Panc1 (cell line): Measurements from ENCODE around the gene SPATA16. TPM values are rescaled to one million over a fixed set of nuclear protein-coding genes. Genes with fewer than 3 reads are reported as not detected.

Source experiments
- ATAC-seq: fragments of 200-7000 bp; cut with Tn5 transposase; 2 replicates; pipeline ENCODE4 v1.9.1; 2020; ENCODE audit warnings: mild to moderate bottlenecking, moderate library complexity
- BruUV-seq: library from RNA; stranded (reverse); fragments of 400-500 nt; replicated peaks from 2 replicates; lab custom pipeline; 2021; lab: Mats Ljungman, UMichigan
- CTCF ChIA-PET: fragments of 300-600 bp; sonication (Branson Sonifier 250); formaldehyde crosslinking; loops from one replicate; lab custom pipeline; 2022; ENCODE audit warnings: antibody characterized with exemption; lab: Charles Lee
- POLR2A ChIA-PET: fragments of 300-600 bp; sonication (Branson Sonifier 250); formaldehyde crosslinking; loops from one replicate; lab custom pipeline; 2022; ENCODE audit warnings: antibody characterized with exemption; lab: Charles Lee
- DNase-seq: peaks from one replicate; pipeline ENCODE4 v3.0.0-alpha.2; 2010; ENCODE audit warnings: low read depth, low spot score
- H3K27ac ChIP-seq: 2 replicates; pipeline ENCODE4 v1.5.1; 2011; ENCODE audit warnings: mild to moderate bottlenecking, low read length, inconsistent platforms
- H3K27me3 ChIP-seq: fragments of 200-500 bp; sonication (Bioruptor generic); 2 replicates; pipeline ENCODE4 v1.6.0; 2014; ENCODE audit warnings: low read length, inconsistent platforms; ENCODE audit not compliant: control insufficient read depth, insufficient read depth
- H3K36me3 ChIP-seq: fragments of 200-500 bp; sonication (Bioruptor generic); 2 replicates; pipeline ENCODE4 v1.5.1; 2014; ENCODE audit warnings: inconsistent platforms, mild to moderate bottlenecking, low read length, moderate library complexity; ENCODE audit not compliant: control insufficient read depth, insufficient read depth
- H3K4me1 ChIP-seq: 2 replicates; pipeline ENCODE4 v1.5.1; 2011; ENCODE audit warnings: inconsistent platforms, mild to moderate bottlenecking, low read length, moderate library complexity; ENCODE audit not compliant: control insufficient read depth, insufficient read depth
- H3K4me3 ChIP-seq, 2 experiments: 2 replicates each; pipeline ENCODE4 v1.5.1; 2011 to 2012; ENCODE audit warnings: low read depth in 2 of 2, low read length in 2 of 2, mild to moderate bottlenecking in 2 of 2, inconsistent platforms in 1 of 2, moderate library complexity in 1 of 2
- H3K9me3 ChIP-seq: fragments of 200-500 bp; sonication (Bioruptor generic); 2 replicates; pipeline ENCODE4 v1.5.1; 2014; ENCODE audit warnings: low read depth, mild to moderate bottlenecking, inconsistent platforms, low read length, moderate library complexity; ENCODE audit not compliant: control insufficient read depth, insufficient read depth
- POLR2AphosphoS5 ChIP-seq: IDR thresholded peaks from 2 replicates; pipeline ENCODE4 v1.6.1; 2012; ENCODE audit warnings: mild to moderate bottlenecking, low read depth, low read length, moderate library complexity
- SIN3A ChIP-seq: IDR thresholded peaks from 2 replicates; pipeline ENCODE4 v1.6.1; 2012; ENCODE audit warnings: low read depth, mild to moderate bottlenecking, low read length, moderate library complexity, borderline replicate concordance; ENCODE audit not compliant: insufficient read depth
- TCF7L2 ChIP-seq: IDR thresholded peaks from 2 replicates; pipeline ENCODE4 v1.6.1; 2011; ENCODE audit warnings: mild to moderate bottlenecking, low read depth, low read length, inconsistent platforms
- in situ Hi-C: cut with HindIII; loops from 2 replicates; pipeline ENCODE4 v1.10.0; 2016; ENCODE audit warnings: low sequenced_read_pairs, low pct_unique_long_range_greater_than_20kb
- intact Hi-C: fragments of 100-400 bp; cut with micrococcal nuclease; formaldehyde crosslinking; loops from one replicate; pipeline ENCODE4 v1.10.0; 2022; ENCODE audit not compliant: unreplicated experiment
- total RNA-seq: library from RNA; stranded (reverse); gene quantifications from one replicate; pipeline ENCODE4 v1.2.1, GENCODE V29; 2021; ENCODE audit not compliant: unreplicated experiment
- TF ChIP-seq, protein P1 (sequence below), 2 experiments: IDR thresholded peaks; 2 replicates each; pipeline ENCODE4 v1.6.1; 2011 to 2012; ENCODE audit warnings: low read depth in 2 of 2, control low read depth in 1 of 2, low read length in 1 of 2, mild to moderate bottlenecking in 1 of 2, moderate library complexity in 1 of 2; ENCODE audit not compliant: insufficient read depth in 1 of 2
- TF ChIP-seq, protein P2 (sequence below): fragments of 450-650 bp; IDR thresholded peaks from 2 replicates; pipeline ENCODE4 v1.5.1; 2017; ENCODE audit warnings: mild to moderate bottlenecking

The SPATA16 gene
- total RNA-seq, 1 experiment from 2014 or later, result not detected

DNA sequence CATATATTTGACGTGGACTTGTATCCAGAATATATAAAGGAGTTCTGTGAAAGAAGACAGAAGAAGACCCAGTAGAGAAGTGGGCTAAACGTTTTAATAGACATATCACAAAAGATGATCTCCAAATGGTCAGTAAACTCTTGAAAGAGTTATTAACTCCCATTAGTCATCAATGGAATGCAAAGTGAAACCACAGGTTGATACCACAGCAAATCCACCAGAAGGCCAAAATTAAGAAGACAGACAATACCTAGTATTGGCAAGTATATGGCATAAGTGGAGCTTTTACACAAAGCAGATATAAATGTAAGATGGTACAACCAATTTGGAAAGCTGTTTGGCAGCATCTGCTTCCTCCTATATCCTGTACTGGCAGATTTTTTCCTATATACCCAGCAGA is 6.0 kb downstream of the SPATA16 start:
- no peak for ATAC-seq
- Histone ChIP-seq H3K36me3 (no peaks in the 10 kb centered on the region), H3K27ac (no peak overlapping the region), H3K4me1 (no peaks in the 10 kb centered on the region), H3K4me3 (no peak overlapping the region), H3K27me3 (no peaks in the 10 kb centered on the region), H3K9me3 (no peaks in the 10 kb centered on the region)
- intact Hi-C loops (no loop called here), in situ Hi-C loops (no loop called here)
- no TSS peak for BruUV-seq
- ChIA-PET POLR2A (no interaction called here), CTCF (no interaction called here)
- TF ChIP-seq, protein P1, sequence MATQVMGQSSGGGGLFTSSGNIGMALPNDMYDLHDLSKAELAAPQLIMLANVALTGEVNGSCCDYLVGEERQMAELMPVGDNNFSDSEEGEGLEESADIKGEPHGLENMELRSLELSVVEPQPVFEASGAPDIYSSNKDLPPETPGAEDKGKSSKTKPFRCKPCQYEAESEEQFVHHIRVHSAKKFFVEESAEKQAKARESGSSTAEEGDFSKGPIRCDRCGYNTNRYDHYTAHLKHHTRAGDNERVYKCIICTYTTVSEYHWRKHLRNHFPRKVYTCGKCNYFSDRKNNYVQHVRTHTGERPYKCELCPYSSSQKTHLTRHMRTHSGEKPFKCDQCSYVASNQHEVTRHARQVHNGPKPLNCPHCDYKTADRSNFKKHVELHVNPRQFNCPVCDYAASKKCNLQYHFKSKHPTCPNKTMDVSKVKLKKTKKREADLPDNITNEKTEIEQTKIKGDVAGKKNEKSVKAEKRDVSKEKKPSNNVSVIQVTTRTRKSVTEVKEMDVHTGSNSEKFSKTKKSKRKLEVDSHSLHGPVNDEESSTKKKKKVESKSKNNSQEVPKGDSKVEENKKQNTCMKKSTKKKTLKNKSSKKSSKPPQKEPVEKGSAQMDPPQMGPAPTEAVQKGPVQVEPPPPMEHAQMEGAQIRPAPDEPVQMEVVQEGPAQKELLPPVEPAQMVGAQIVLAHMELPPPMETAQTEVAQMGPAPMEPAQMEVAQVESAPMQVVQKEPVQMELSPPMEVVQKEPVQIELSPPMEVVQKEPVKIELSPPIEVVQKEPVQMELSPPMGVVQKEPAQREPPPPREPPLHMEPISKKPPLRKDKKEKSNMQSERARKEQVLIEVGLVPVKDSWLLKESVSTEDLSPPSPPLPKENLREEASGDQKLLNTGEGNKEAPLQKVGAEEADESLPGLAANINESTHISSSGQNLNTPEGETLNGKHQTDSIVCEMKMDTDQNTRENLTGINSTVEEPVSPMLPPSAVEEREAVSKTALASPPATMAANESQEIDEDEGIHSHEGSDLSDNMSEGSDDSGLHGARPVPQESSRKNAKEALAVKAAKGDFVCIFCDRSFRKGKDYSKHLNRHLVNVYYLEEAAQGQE (IDR thresholded peaks at IDR 0.05; ENCODE audit: insufficient read depth in 1 of 2, low read depth in 2 of 2, low read length in 1 of 2), result no peak
- TF ChIP-seq SIN3A, result no peak
- no peak for TF ChIP-seq TCF7L2
- TF ChIP-seq, protein P2, sequence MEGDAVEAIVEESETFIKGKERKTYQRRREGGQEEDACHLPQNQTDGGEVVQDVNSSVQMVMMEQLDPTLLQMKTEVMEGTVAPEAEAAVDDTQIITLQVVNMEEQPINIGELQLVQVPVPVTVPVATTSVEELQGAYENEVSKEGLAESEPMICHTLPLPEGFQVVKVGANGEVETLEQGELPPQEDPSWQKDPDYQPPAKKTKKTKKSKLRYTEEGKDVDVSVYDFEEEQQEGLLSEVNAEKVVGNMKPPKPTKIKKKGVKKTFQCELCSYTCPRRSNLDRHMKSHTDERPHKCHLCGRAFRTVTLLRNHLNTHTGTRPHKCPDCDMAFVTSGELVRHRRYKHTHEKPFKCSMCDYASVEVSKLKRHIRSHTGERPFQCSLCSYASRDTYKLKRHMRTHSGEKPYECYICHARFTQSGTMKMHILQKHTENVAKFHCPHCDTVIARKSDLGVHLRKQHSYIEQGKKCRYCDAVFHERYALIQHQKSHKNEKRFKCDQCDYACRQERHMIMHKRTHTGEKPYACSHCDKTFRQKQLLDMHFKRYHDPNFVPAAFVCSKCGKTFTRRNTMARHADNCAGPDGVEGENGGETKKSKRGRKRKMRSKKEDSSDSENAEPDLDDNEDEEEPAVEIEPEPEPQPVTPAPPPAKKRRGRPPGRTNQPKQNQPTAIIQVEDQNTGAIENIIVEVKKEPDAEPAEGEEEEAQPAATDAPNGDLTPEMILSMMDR, result no peak
- no peak for TF ChIP-seq POLR2AphosphoS5
- DNase-seq, result no peak

GRCh38 chr3:173128633-173129032 is 12.4 kb downstream of the SPATA16 start:
- intact Hi-C loops (no loop called here), in situ Hi-C loops (no loop called here)
- Histone ChIP-seq H3K27ac (no peak overlapping the region), H3K27me3 (no peaks in the 10 kb centered on the region), H3K4me3 (no peak overlapping the region), H3K4me1 (no peaks in the 10 kb centered on the region), H3K9me3 (no peaks in the 10 kb centered on the region), H3K36me3 (no peaks in the 10 kb centered on the region)
- CTCF ChIA-PET, result no interaction called here
- DNase-seq, result no peak
- ATAC-seq, result no peak
- TF ChIP-seq POLR2AphosphoS5, result no peak
- TF ChIP-seq, protein P2, result no peak
- no peak for TF ChIP-seq SIN3A
- no peak for TF ChIP-seq TCF7L2
- TF ChIP-seq, protein P1 (IDR thresholded peaks at IDR 0.05; ENCODE audit: insufficient read depth in 1 of 2, low read depth in 2 of 2, low read length in 1 of 2), result no peak
- POLR2A ChIA-PET, result no interaction called here
- no TSS peak for BruUV-seq
